D721Med (cell line): ENCODE measurements around the gene SLAIN1.

ENCODE experiments used
- DNase-seq: peaks from one replicate; pipeline ENCODE4 v3.0.0; 2011; ENCODE audit warnings: low spot score; ENCODE audit not compliant: insufficient read length
- FAIRE-seq: peaks from 2 replicates; lab custom pipeline; 2011; peaks lifted over from hg19 to GRCh38; lab: Jason Lieb, UNC
- CTCF ChIP-seq: IDR thresholded peaks from 2 replicates; pipeline ENCODE4 v1.5.1; 2012; ENCODE audit warnings: mild to moderate bottlenecking, control low read depth; ENCODE audit not compliant: insufficient read depth; ENCODE audit errors: missing control alignments

Gene SLAIN1

GRCh38 chr13:77715233-77715891, 17.9 kb downstream of the SLAIN1 start:
- DNase-seq (no peak), FAIRE-seq (no peak)
- no peak for TF ChIP-seq CTCF

- FAIRE-seq, result no peak
- TF ChIP-seq CTCF, result no peak
- no peak for DNase-seq
Observed at GRCh38 chr13:77716692-77717091, 19.2 kb downstream of the SLAIN1 start.

- TF ChIP-seq CTCF, result no peak
- FAIRE-seq (no peak), DNase-seq (no peak)
Observed at GRCh38 chr13:77717508-77717907, 20.0 kb downstream of the SLAIN1 start.

DNA sequence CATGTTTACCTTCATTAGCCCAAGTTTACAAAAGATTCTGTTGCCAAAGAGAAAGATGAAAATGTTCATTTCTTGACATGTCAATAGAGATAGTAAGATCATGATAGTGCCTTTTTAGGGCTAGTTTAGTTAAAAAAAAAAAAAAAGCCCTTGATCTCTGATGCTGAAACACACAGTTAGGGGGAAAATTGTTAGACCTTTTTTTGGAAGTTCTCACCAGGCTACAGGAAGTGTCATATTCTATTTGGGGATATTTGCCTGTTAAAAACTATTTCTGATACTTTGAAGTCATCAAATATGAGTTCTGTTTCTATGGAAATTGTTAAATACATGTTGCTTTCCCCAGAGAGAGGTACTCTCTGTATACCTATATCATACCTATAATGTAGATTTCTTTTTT, 21.6 kb downstream of the SLAIN1 start:
- no peak for DNase-seq
- no peak for FAIRE-seq
- no peak for TF ChIP-seq CTCF

DNA sequence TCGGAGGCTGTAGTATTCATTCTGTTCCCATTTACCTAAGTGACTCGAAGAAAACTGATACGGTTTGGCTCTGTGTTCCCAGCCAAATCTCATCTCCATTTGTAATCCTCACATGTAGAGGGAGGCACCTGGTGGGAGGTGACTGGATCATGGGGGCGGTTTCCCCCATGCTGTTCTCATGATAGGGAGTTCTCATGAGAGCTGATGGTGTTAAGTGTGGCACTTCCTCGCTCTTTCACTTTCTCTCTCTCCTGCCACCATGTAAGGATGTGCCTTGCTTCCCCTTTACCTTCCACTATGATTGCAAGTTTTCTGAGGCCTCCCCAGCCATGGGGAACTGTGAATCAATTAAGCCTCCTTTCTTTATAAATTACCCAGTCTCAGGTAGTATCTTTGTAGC, 23.5 kb downstream of the SLAIN1 start:
- no peak for FAIRE-seq

DNA sequence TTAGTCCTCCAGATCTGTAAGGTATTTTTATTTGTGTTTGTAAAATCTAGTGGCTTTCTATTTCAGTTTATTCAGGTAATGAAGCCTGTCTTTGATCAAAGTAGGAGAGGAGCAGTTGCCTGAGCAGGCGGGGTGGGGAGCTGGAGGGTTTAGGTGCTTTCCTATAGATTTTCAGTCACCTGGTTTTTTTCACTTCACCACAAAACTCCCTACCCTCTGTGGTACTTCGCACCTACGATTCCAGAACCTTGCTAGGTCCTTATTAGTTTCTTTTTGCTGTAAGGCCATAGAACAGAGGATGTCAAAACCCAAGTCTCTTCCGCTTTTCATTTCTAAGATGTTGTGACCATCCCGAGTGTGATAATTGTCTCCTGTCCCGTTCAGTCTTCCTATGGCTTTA, 26.6 kb downstream of the SLAIN1 start:
- no peak for FAIRE-seq
- TF ChIP-seq CTCF, result no peak
- no peak for DNase-seq

More for the DNA sequence above, 23.5 kb downstream of the SLAIN1 start:
- no peak for DNase-seq
- no peak for TF ChIP-seq CTCF

- no peak for TF ChIP-seq CTCF
- FAIRE-seq, result no peak
- DNase-seq, result no peak
Observed at GRCh38 chr13:77725071-77725470, 27.6 kb downstream of the SLAIN1 start.
